ENCODE data around the gene MPDZ.

DNA sequence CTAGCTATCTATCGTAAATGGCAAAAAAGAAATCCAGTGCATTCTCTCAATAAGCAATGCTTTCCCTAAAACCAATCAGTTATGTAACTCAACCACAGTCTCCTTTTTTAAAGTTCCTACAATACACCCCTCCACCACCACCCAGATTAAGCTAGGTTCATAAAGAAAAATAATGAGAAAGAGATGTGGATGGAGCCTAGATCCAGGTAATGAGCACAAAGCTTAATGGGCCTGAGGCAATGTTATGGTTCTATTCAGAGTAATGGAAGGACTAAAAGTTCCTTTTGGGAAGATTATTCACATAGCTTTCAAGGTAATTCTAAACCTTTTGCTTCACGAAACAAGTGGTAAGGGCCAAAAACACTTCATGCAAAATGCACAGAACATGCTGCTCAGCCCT is 113.5 kb downstream of the MPDZ start:
- TF ChIP-seq EZH2 (IDR thresholded peaks at IDR 0.05; ENCODE audit: borderline replicate concordance, low read length) = no peak
- TF ChIP-seq, protein P1, sequence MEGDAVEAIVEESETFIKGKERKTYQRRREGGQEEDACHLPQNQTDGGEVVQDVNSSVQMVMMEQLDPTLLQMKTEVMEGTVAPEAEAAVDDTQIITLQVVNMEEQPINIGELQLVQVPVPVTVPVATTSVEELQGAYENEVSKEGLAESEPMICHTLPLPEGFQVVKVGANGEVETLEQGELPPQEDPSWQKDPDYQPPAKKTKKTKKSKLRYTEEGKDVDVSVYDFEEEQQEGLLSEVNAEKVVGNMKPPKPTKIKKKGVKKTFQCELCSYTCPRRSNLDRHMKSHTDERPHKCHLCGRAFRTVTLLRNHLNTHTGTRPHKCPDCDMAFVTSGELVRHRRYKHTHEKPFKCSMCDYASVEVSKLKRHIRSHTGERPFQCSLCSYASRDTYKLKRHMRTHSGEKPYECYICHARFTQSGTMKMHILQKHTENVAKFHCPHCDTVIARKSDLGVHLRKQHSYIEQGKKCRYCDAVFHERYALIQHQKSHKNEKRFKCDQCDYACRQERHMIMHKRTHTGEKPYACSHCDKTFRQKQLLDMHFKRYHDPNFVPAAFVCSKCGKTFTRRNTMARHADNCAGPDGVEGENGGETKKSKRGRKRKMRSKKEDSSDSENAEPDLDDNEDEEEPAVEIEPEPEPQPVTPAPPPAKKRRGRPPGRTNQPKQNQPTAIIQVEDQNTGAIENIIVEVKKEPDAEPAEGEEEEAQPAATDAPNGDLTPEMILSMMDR (IDR thresholded peaks at IDR 0.05; ENCODE audit: low read length) = no peak

All from OCI-LY1 (cell line).